CD4-positive, alpha-beta memory T cell (primary cell): ENCODE measurements around the gene ZNF436. TPM values are rescaled to one million over a fixed set of nuclear protein-coding genes. Genes with fewer than 3 reads are reported as not detected.
"Not testable (repeated sequence)": the region's sequence is repeated elsewhere in the genome, so short reads cannot be mapped to it uniquely, and the experiment has no call there.

Experiments
- CTCF ChIA-PET: fragments of 350-600 bp; sonication (Branson Sonifier 250); formaldehyde crosslinking; loops from one replicate; lab custom pipeline; 2021; ENCODE audit warnings: inconsistent platforms; ENCODE audit not compliant: partially characterized antibody; lab: Charles Lee
- POLR2A ChIA-PET: fragments of 350-600 bp; sonication (Branson Sonifier 250); formaldehyde crosslinking; loops from one replicate; lab custom pipeline; 2021; ENCODE audit not compliant: partially characterized antibody; lab: Charles Lee
- DNase-seq, 5 donors: peaks; one replicate each; pipeline versions ENCODE4 v3.0.0 to v3.0.0-alpha.2; 2020 to 2022; ENCODE audit warnings: mixed read lengths in 1 of 5
- H3K27ac ChIP-seq: one replicate; pipeline ENCODE4 v1.7.0; 2013; ENCODE audit warnings: low read depth, low read length
- H3K27me3 ChIP-seq: 2 replicates; pipeline ENCODE4 v1.7.0; 2013; ENCODE audit warnings: mild to moderate bottlenecking, low read length, moderate library complexity; ENCODE audit not compliant: insufficient read depth
- H3K36me3 ChIP-seq: 2 replicates; pipeline ENCODE4 v1.7.0; 2013; ENCODE audit warnings: mild to moderate bottlenecking, low read length, moderate library complexity; ENCODE audit not compliant: insufficient read depth
- H3K4me1 ChIP-seq: 2 replicates; pipeline ENCODE4 v1.7.0; 2013; ENCODE audit warnings: mild to moderate bottlenecking, low read length, moderate library complexity; ENCODE audit not compliant: insufficient read depth
- H3K4me3 ChIP-seq, 2 donors: one replicate each; pipeline ENCODE4 v1.7.0; 2013; ENCODE audit warnings: low read length in 2 of 2, mild to moderate bottlenecking in 1 of 2
- H3K9me3 ChIP-seq, 2 donors: one replicate each; pipeline ENCODE4 v1.7.0; 2013; ENCODE audit warnings: low read length in 2 of 2, control low read depth in 1 of 2; ENCODE audit not compliant: control insufficient read depth in 1 of 2
- H3K27ac Mint-ChIP-seq, 7 donors: one replicate each; pipeline ENCODE4 v1.8.0; 2020 to 2021; ENCODE audit warnings: mixed read lengths in 7 of 7, mild to moderate bottlenecking in 6 of 7, inconsistent platforms in 3 of 7, moderate library complexity in 3 of 7
- H3K27me3 Mint-ChIP-seq, 2 donors: one replicate each; pipeline ENCODE4 v1.8.0; 2020 to 2021; ENCODE audit warnings: mixed read lengths in 2 of 2
- H3K36me3 Mint-ChIP-seq, 2 donors: one replicate each; pipeline ENCODE4 v1.8.0; 2020 to 2021; ENCODE audit warnings: mixed read lengths in 2 of 2, inconsistent platforms in 1 of 2, mild to moderate bottlenecking in 1 of 2
- H3K4me1 Mint-ChIP-seq, 4 donors: one replicate each; pipeline ENCODE4 v1.8.0; 2020 to 2021; ENCODE audit warnings: mixed read lengths in 4 of 4, mild to moderate bottlenecking in 1 of 4
- H3K4me3 Mint-ChIP-seq, 8 donors: one replicate each; pipeline ENCODE4 v1.8.0; 2020 to 2021; ENCODE audit warnings: mixed read lengths in 8 of 8, mild to moderate bottlenecking in 7 of 8, moderate library complexity in 6 of 8, inconsistent platforms in 3 of 8
- H3K9me3 Mint-ChIP-seq, 8 donors: one replicate each; pipeline ENCODE4 v1.8.0; 2020 to 2021; ENCODE audit warnings: mixed read lengths in 8 of 8, mild to moderate bottlenecking in 5 of 8, inconsistent platforms in 3 of 8, moderate library complexity in 1 of 8
- intact Hi-C: fragments of 100-400 bp; cut with micrococcal nuclease; formaldehyde crosslinking; loops from one replicate; pipeline ENCODE4 v1.15.1; 2023
- polyA plus RNA-seq, 2 donors: library from polyadenylated mRNA; unstranded; fragments of 300-500 nt; fragmentation: Illumina TruSeq; gene quantifications; one replicate each; pipeline ENCODE4 v1.2.3, GENCODE V29; 2021
- total RNA-seq, 2 experiments: library from RNA; stranded (reverse); gene quantifications; one replicate each; pipeline ENCODE4 v1.2.3, GENCODE V29; 2021

The ZNF436 gene
- total and polyA plus RNA-seq, 4 experiments from 2014 or later, result 1.7 to 11.9 (median 7.2) TPM

GRCh38 chr1:23383577-23384311 is 14.1 kb upstream of the ZNF436 start:
- DNase-seq, result no peak
- Mint-ChIP-seq H3K27me3 (no peaks in the 10 kb centered on the region), H3K9me3 (no peaks in the 10 kb centered on the region), H3K36me3 (peaks cover 0 to 11% of the 10 kb centered on the region in 2 donors), H3K27ac (peak overlapping the region in 1 of 7 donors; percentile 42), H3K4me3 (no peak overlapping the region), H3K4me1 (no peaks in the 10 kb centered on the region)
- Histone ChIP-seq H3K27me3 (no peaks in the 10 kb centered on the region), H3K9me3 (no peaks in the 10 kb centered on the region), H3K4me1 (no peaks in the 10 kb centered on the region), H3K27ac (no peak overlapping the region), H3K36me3 (peaks cover 4% of the 10 kb centered on the region), H3K4me3 (no peak overlapping the region)
- ChIA-PET CTCF (no interaction called here), POLR2A (no interaction called here)
- intact Hi-C loops, result no loop called here

- no peak overlapping the region for H3K4me3 Mint-ChIP-seq
- POLR2A ChIA-PET, result interaction anchor here (2.2 kb wide), 1 partner anchor 13 kb away, joined by 4 read pairs; no protein-coding TSS in a partner anchor
These were observed 11.7 kb upstream of the ZNF436 start for GRCh38 chr1:23381233-23381885.

GRCh38 chr1:23380719-23381118 is 11.1 kb upstream of the ZNF436 start:
- peaks cover 0 to 7% of the 10 kb centered on the region in 2 donors for H3K36me3 Mint-ChIP-seq
- Histone ChIP-seq H3K36me3 (peaks cover 4% of the 10 kb centered on the region), H3K9me3 (no peaks in the 10 kb centered on the region), H3K27ac (no peak overlapping the region), H3K27me3 (no peaks in the 10 kb centered on the region), H3K4me1 (no peaks in the 10 kb centered on the region), H3K4me3 (no peak overlapping the region)
- no peak for DNase-seq
- no peaks in the 10 kb centered on the region for H3K9me3 Mint-ChIP-seq
- H3K27me3 Mint-ChIP-seq, result no peaks in the 10 kb centered on the region
- ChIA-PET CTCF (interaction anchor here (0.6 kb wide), 1 partner anchor 1278 kb away, joined by 3 read pairs; no protein-coding TSS in a partner anchor), POLR2A (interaction anchor here (2.2 kb wide), 1 partner anchor 12 kb away, joined by 4 read pairs; no protein-coding TSS in a partner anchor)
- no peaks in the 10 kb centered on the region for H3K4me1 Mint-ChIP-seq
- H3K27ac Mint-ChIP-seq, result peak overlapping the region in 3 of 7 donors; percentile 18 to 67 (median 42)
- H3K4me3 Mint-ChIP-seq, result no peak overlapping the region
- intact Hi-C loops, result no loop called here

More at GRCh38 chr1:23381233-23381885, 11.7 kb upstream of the ZNF436 start:
- CTCF ChIA-PET, result interaction anchor here (0.6 kb wide), 1 partner anchor 1277 kb away, joined by 3 read pairs; no protein-coding TSS in a partner anchor
- Histone ChIP-seq H3K27ac (no peak overlapping the region), H3K27me3 (no peaks in the 10 kb centered on the region), H3K4me1 (no peaks in the 10 kb centered on the region), H3K9me3 (no peaks in the 10 kb centered on the region), H3K4me3 (no peak overlapping the region), H3K36me3 (peaks cover 4% of the 10 kb centered on the region)
- H3K4me1 Mint-ChIP-seq, result no peaks in the 10 kb centered on the region
- H3K36me3 Mint-ChIP-seq, result peaks cover 0 to 9% of the 10 kb centered on the region in 2 donors
- intact Hi-C loops, result no loop called here
- no peak for DNase-seq
- peak overlapping the region in 2 of 7 donors; percentile 6 to 19 for H3K27ac Mint-ChIP-seq
- H3K27me3 Mint-ChIP-seq, result no peaks in the 10 kb centered on the region
- H3K9me3 Mint-ChIP-seq, result no peaks in the 10 kb centered on the region

GRCh38 chr1:23380236-23380635 is 10.6 kb upstream of the ZNF436 start:
- H3K27me3 Mint-ChIP-seq, H3K27ac ChIP-seq, H3K4me1 Mint-ChIP-seq, H3K4me3 Mint-ChIP-seq, CTCF ChIA-PET, H3K4me3 ChIP-seq, intact Hi-C loops, DNase-seq, H3K9me3 ChIP-seq, H3K36me3 Mint-ChIP-seq, H3K4me1 ChIP-seq, H3K9me3 Mint-ChIP-seq, H3K27me3 ChIP-seq, H3K36me3 ChIP-seq: not testable (repeated sequence)
- peak overlapping the region in 1 of 7 donors; percentile 42 for H3K27ac Mint-ChIP-seq
- POLR2A ChIA-PET, result interaction anchor here (2.2 kb wide), 1 partner anchor 12 kb away, joined by 4 read pairs; no protein-coding TSS in a partner anchor

- peak overlapping the region in 1 of 7 donors; percentile 36 for H3K27ac Mint-ChIP-seq
- Histone ChIP-seq H3K36me3 (no peaks in the 10 kb centered on the region), H3K9me3 (no peaks in the 10 kb centered on the region), H3K27me3 (no peaks in the 10 kb centered on the region), H3K27ac (no peak overlapping the region), H3K4me1 (no peaks in the 10 kb centered on the region), H3K4me3 (no peak overlapping the region)
- ChIA-PET POLR2A (no interaction called here), CTCF (no interaction called here)
- no peak for DNase-seq
- no peak overlapping the region for H3K4me3 Mint-ChIP-seq
- no peaks in the 10 kb centered on the region for H3K27me3 Mint-ChIP-seq
- H3K36me3 Mint-ChIP-seq, result peaks cover 0 to 3% of the 10 kb centered on the region in 2 donors
- intact Hi-C loops, result no loop called here
- H3K4me1 Mint-ChIP-seq, result no peaks in the 10 kb centered on the region
- H3K9me3 Mint-ChIP-seq, result no peaks in the 10 kb centered on the region
These were observed 7.5 kb upstream of the ZNF436 start for GRCh38 chr1:23376890-23377811.

GRCh38 chr1:23374079-23374735 is 4.6 kb upstream of the ZNF436 start:
- H3K9me3 Mint-ChIP-seq, H3K36me3 Mint-ChIP-seq, H3K27me3 ChIP-seq, H3K9me3 ChIP-seq, H3K27ac Mint-ChIP-seq, intact Hi-C loops, DNase-seq, H3K4me1 ChIP-seq, CTCF ChIA-PET, H3K4me3 ChIP-seq, H3K27ac ChIP-seq, H3K27me3 Mint-ChIP-seq, H3K4me3 Mint-ChIP-seq, H3K36me3 ChIP-seq: not testable (repeated sequence)
- POLR2A ChIA-PET, result interaction anchor here (0.9 kb wide), 1 partner anchor 30 kb away, joined by 3 read pairs; the partner anchor contains the start of gene HNRNPR
- H3K4me1 Mint-ChIP-seq, result peaks cover 2 to 14% (median 8%) of the 10 kb centered on the region in 4 donors
